ENCODE results near the gene SDK1.
"Not testable (repeated sequence)": the region's sequence is repeated elsewhere in the genome, so short reads cannot be mapped to it uniquely, and the experiment has no call there.

SDK1 gene

DNA sequence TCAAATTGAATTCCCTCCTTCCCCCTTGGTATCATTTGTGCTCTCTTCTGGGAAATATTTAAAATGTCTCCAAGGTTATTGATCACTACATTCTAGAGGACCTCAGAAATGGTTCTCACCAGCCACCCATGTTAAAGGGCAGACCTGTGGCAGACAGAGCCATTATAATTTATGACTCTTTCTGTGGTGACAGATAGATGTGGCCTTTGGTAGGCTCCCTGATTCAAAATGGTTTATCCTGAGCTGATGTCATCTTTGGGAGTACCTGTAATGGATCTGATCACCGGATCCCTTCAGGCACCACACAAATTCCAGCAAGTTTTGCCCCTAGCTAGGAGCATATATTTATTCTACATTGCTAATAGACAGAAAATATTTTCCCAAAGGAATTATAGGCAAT, 267.5 kb downstream of the SDK1 start:
- no peak for DNase-seq (ENCODE audit: low read depth)
- no peak overlapping the region for H3K4me3 ChIP-seq (ENCODE audit: low read length)
- TF ChIP-seq CTCF (conservative IDR thresholded peaks at IDR 0.05; ENCODE audit: low read length), result no peak

GRCh38 chr7:3569643-3570042, 268.6 kb downstream of the SDK1 start:
- DNase-seq (ENCODE audit: low read depth), result no peak
- no peak for TF ChIP-seq CTCF (conservative IDR thresholded peaks at IDR 0.05; ENCODE audit: low read length)
- H3K4me3 ChIP-seq (ENCODE audit: low read length), result no peak overlapping the region

DNA sequence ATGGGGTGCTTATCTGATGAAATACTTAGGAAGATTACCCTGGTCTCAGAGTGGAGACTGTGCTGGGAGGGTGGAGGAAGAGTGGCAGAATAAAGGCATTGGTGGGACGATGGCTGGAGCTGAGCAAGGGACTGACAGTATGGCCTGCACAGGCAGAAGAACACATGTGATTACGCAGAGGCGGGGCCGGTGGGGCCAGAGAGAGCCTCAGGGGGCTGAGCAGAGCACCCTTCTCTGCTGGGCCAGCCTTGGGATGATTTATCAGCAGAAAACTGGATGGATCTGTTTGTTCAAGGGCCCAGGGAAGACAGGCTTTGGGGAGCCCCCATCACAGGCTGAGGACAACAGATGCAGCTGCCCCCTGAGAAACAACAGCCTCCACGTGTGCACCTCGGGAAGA, 272.1 kb downstream of the SDK1 start:
- H3K4me3 ChIP-seq (ENCODE audit: low read length), result no peak overlapping the region
- TF ChIP-seq CTCF (conservative IDR thresholded peaks at IDR 0.05; ENCODE audit: low read length), result no peak
- no peak for DNase-seq (ENCODE audit: low read depth)

- no peak for TF ChIP-seq CTCF (conservative IDR thresholded peaks at IDR 0.05; ENCODE audit: low read length)
- H3K4me3 ChIP-seq (ENCODE audit: low read length), result no peak overlapping the region
- DNase-seq (ENCODE audit: low read depth), result no peak
Measured at GRCh38 chr7:3574386-3574785, 273.3 kb downstream of the SDK1 start.

DNA sequence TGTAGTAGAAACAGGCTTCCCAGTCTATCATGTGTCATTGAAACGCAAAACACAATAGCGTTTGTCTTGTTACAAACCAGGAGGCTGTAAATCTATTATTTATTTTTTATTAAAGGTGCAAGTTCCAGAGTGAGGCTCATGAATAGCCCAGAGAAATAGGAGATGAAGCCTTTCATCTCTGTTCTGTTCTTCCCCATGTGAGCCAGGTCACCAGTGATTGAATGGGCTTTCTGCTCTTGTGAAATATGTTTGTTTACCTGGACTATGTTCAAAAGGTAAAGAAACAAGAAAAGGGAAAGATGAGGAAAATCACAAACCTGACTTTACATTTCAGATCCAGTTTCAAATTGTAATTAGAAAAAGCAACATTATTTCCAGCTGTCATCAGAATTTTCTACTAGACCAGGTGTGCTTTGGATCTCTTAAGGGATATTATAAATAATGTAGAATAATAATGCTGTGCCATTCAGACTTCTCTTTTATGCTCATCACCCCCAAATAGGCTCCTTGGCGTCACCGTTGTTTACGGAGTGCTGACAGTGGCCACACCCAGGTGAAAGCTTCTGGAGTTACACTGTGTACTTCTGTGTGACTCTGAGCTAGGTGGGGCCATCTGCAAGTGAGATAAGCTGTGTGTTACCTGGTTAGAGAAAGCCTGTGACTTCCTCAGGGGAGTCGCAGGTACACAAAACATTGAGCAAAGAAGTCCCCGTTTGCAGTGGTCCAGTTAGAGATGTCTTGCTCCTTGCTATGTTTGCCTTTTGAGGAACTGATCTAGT, 274.9 kb downstream of the SDK1 start:
- DNase-seq (ENCODE audit: low read depth), result no peak
- TF ChIP-seq CTCF (conservative IDR thresholded peaks at IDR 0.05; ENCODE audit: low read length), result no peak
- no peak overlapping the region for H3K4me3 ChIP-seq (ENCODE audit: low read length)

GRCh38 chr7:3578399-3578798, 277.3 kb downstream of the SDK1 start:
- TF ChIP-seq CTCF (conservative IDR thresholded peaks at IDR 0.05; ENCODE audit: low read length), result no peak
- no peak for DNase-seq (ENCODE audit: low read depth)
- H3K4me3 ChIP-seq (ENCODE audit: low read length), result no peak overlapping the region

- DNase-seq (ENCODE audit: low read depth), result no peak
- TF ChIP-seq CTCF (conservative IDR thresholded peaks at IDR 0.05; ENCODE audit: low read length), result no peak
- no peak overlapping the region for H3K4me3 ChIP-seq (ENCODE audit: low read length)
Measured at GRCh38 chr7:3579638-3580219, 278.7 kb downstream of the SDK1 start.

GRCh38 chr7:3582145-3582544, 281.1 kb downstream of the SDK1 start:
- H3K4me3 ChIP-seq (ENCODE audit: low read length); DNase-seq (ENCODE audit: low read depth): not testable (repeated sequence)

Measured in AG10803 (cell line).